Measurements from ENCODE around the gene CPSF4L.

CPSF4L gene

GRCh38 chr17:73302189-73302588 is 40.5 kb upstream of the CPSF4L start:
- H3K4me1 ChIP-seq (ENCODE audit: control insufficient read depth, insufficient read depth, low read length): peaks cover 8% of the 10 kb centered on the region; the same call in 1 of the 2 replicates
- no peaks in the 10 kb centered on the region for H3K36me3 ChIP-seq (ENCODE audit: control insufficient read depth, insufficient read depth, low read length)
- H3K27me3 ChIP-seq (ENCODE audit: control insufficient read depth, insufficient read depth, low read length): no peaks in the 10 kb centered on the region
- H3K9me3 ChIP-seq (ENCODE audit: control insufficient read depth, insufficient read depth, low read length): no peaks in the 10 kb centered on the region
- H3K27ac ChIP-seq (ENCODE audit: low read length): no peak overlapping the region
- DNase-seq (ENCODE audit: low read depth, low spot score): no peak
- WGBS (ENCODE audit: insufficient coverage, insufficient read length): no CpG with 5 or more reads among the region's 3 CpGs
- no peak overlapping the region for H3K4me3 ChIP-seq (ENCODE audit: low read length)

- Histone ChIP-seq H3K4me3 (ENCODE audit: low read length) (no peak overlapping the region), H3K36me3 (ENCODE audit: control insufficient read depth, insufficient read depth, low read length) (no peaks in the 10 kb centered on the region), H3K9me3 (ENCODE audit: control insufficient read depth, insufficient read depth, low read length) (no peaks in the 10 kb centered on the region), H3K27me3 (ENCODE audit: control insufficient read depth, insufficient read depth, low read length) (no peaks in the 10 kb centered on the region), H3K4me1 (ENCODE audit: control insufficient read depth, insufficient read depth, low read length) (peaks cover 8% of the 10 kb centered on the region; the same call in 1 of the 2 replicates), H3K27ac (ENCODE audit: low read length) (no peak overlapping the region)
- no CpG with 5 or more reads among the region's 2 CpGs for WGBS (ENCODE audit: insufficient coverage, insufficient read length)
- DNase-seq (ENCODE audit: low read depth, low spot score): no peak
Observed at GRCh38 chr17:73301369-73301768, 39.7 kb upstream of the CPSF4L start.

GRCh38 chr17:73300392-73300791 is 38.7 kb upstream of the CPSF4L start:
- Histone ChIP-seq H3K4me1 (ENCODE audit: control insufficient read depth, insufficient read depth, low read length) (peaks cover 6% of the 10 kb centered on the region; the same call in 1 of the 2 replicates), H3K36me3 (ENCODE audit: control insufficient read depth, insufficient read depth, low read length) (no peaks in the 10 kb centered on the region), H3K27me3 (ENCODE audit: control insufficient read depth, insufficient read depth, low read length) (no peaks in the 10 kb centered on the region), H3K27ac (ENCODE audit: low read length) (no peak overlapping the region), H3K4me3 (ENCODE audit: low read length) (no peak overlapping the region), H3K9me3 (ENCODE audit: control insufficient read depth, insufficient read depth, low read length) (no peaks in the 10 kb centered on the region)
- WGBS (ENCODE audit: insufficient coverage, insufficient read length): no CpG with 5 or more reads among the region's 3 CpGs
- DNase-seq (ENCODE audit: low read depth, low spot score): no peak

GRCh38 chr17:73297934-73298861 is 36.5 kb upstream of the CPSF4L start:
- no CpG with 5 or more reads among the region's 15 CpGs for WGBS (ENCODE audit: insufficient coverage, insufficient read length)
- Histone ChIP-seq H3K4me1 (ENCODE audit: control insufficient read depth, insufficient read depth, low read length) (0 out of 2 replicates have a peak, but pooled peaks cover 2% of the 10 kb centered on the region), H3K9me3 (ENCODE audit: control insufficient read depth, insufficient read depth, low read length) (no peaks in the 10 kb centered on the region), H3K27ac (ENCODE audit: low read length) (no peak overlapping the region), H3K36me3 (ENCODE audit: control insufficient read depth, insufficient read depth, low read length) (no peaks in the 10 kb centered on the region), H3K27me3 (ENCODE audit: control insufficient read depth, insufficient read depth, low read length) (no peaks in the 10 kb centered on the region), H3K4me3 (ENCODE audit: low read length) (no peak overlapping the region)
- no peak for DNase-seq (ENCODE audit: low read depth, low spot score)

- H3K4me3 ChIP-seq (ENCODE audit: low read length): no peak overlapping the region
- no peak for DNase-seq (ENCODE audit: low read depth, low spot score)
- H3K27ac ChIP-seq (ENCODE audit: low read length): no peak overlapping the region
- H3K9me3 ChIP-seq (ENCODE audit: control insufficient read depth, insufficient read depth, low read length): no peaks in the 10 kb centered on the region
- no peaks in the 10 kb centered on the region for H3K4me1 ChIP-seq (ENCODE audit: control insufficient read depth, insufficient read depth, low read length)
- H3K27me3 ChIP-seq (ENCODE audit: control insufficient read depth, insufficient read depth, low read length): no peaks in the 10 kb centered on the region
- WGBS (ENCODE audit: insufficient coverage, insufficient read length): no CpG with 5 or more reads among the region's 9 CpGs
- H3K36me3 ChIP-seq (ENCODE audit: control insufficient read depth, insufficient read depth, low read length): no peaks in the 10 kb centered on the region
Observed at GRCh38 chr17:73293480-73293911, 31.8 kb upstream of the CPSF4L start.

- Histone ChIP-seq H3K27ac (ENCODE audit: low read length) (no peak overlapping the region), H3K9me3 (ENCODE audit: control insufficient read depth, insufficient read depth, low read length) (no peaks in the 10 kb centered on the region), H3K4me1 (ENCODE audit: control insufficient read depth, insufficient read depth, low read length) (no peaks in the 10 kb centered on the region), H3K27me3 (ENCODE audit: control insufficient read depth, insufficient read depth, low read length) (no peaks in the 10 kb centered on the region), H3K36me3 (ENCODE audit: control insufficient read depth, insufficient read depth, low read length) (no peaks in the 10 kb centered on the region), H3K4me3 (ENCODE audit: low read length) (no peak overlapping the region)
- no peak for DNase-seq (ENCODE audit: low read depth, low spot score)
- WGBS (ENCODE audit: insufficient coverage, insufficient read length): no CpG with 5 or more reads among the region's 11 CpGs
Observed at GRCh38 chr17:73293031-73293430, 31.4 kb upstream of the CPSF4L start.

- no peak for DNase-seq (ENCODE audit: low read depth, low spot score)
- H3K36me3 ChIP-seq (ENCODE audit: control insufficient read depth, insufficient read depth, low read length): no peaks in the 10 kb centered on the region
- no CpG with 5 or more reads among the region's 12 CpGs for WGBS (ENCODE audit: insufficient coverage, insufficient read length)
- no peaks in the 10 kb centered on the region for H3K27me3 ChIP-seq (ENCODE audit: control insufficient read depth, insufficient read depth, low read length)
- no peak overlapping the region for H3K4me3 ChIP-seq (ENCODE audit: low read length)
- H3K27ac ChIP-seq (ENCODE audit: low read length): no peak overlapping the region
- H3K9me3 ChIP-seq (ENCODE audit: control insufficient read depth, insufficient read depth, low read length): no peaks in the 10 kb centered on the region
- no peaks in the 10 kb centered on the region for H3K4me1 ChIP-seq (ENCODE audit: control insufficient read depth, insufficient read depth, low read length)
Observed at GRCh38 chr17:73292031-73292531, 30.4 kb upstream of the CPSF4L start.

- Histone ChIP-seq H3K36me3 (ENCODE audit: control insufficient read depth, insufficient read depth, low read length) (0 out of 2 replicates have a peak, but pooled peaks cover under 1% of the 10 kb centered on the region), H3K4me1 (ENCODE audit: control insufficient read depth, insufficient read depth, low read length) (no peaks in the 10 kb centered on the region), H3K4me3 (ENCODE audit: low read length) (no peak overlapping the region), H3K27ac (ENCODE audit: low read length) (no peak overlapping the region), H3K9me3 (ENCODE audit: control insufficient read depth, insufficient read depth, low read length) (no peaks in the 10 kb centered on the region), H3K27me3 (ENCODE audit: control insufficient read depth, insufficient read depth, low read length) (no peaks in the 10 kb centered on the region)
- WGBS (ENCODE audit: insufficient coverage, insufficient read length): no CpG with 5 or more reads among the region's 8 CpGs
- no peak for DNase-seq (ENCODE audit: low read depth, low spot score)
Observed at GRCh38 chr17:73291260-73291801, 29.7 kb upstream of the CPSF4L start.

- no peak for DNase-seq (ENCODE audit: low read depth, low spot score)
- no CpG with 5 or more reads among the region's 16 CpGs for WGBS (ENCODE audit: insufficient coverage, insufficient read length)
- H3K4me3 ChIP-seq (ENCODE audit: low read length): no peak overlapping the region
Observed at GRCh38 chr17:73290399-73291259, 28.9 kb upstream of the CPSF4L start.

More at GRCh38 chr17:73290399-73291259, 28.9 kb upstream of the CPSF4L start:
- H3K4me1 ChIP-seq (ENCODE audit: control insufficient read depth, insufficient read depth, low read length): no peaks in the 10 kb centered on the region
- no peaks in the 10 kb centered on the region for H3K27me3 ChIP-seq (ENCODE audit: control insufficient read depth, insufficient read depth, low read length)
- no peak overlapping the region for H3K27ac ChIP-seq (ENCODE audit: low read length)
- no peaks in the 10 kb centered on the region for H3K9me3 ChIP-seq (ENCODE audit: control insufficient read depth, insufficient read depth, low read length)
- H3K36me3 ChIP-seq (ENCODE audit: control insufficient read depth, insufficient read depth, low read length): peaks cover 5% of the 10 kb centered on the region; the same call in 1 of the 2 replicates

Data from iPS DF 6.9 (cell line).